ENCODE results near the gene PGM5.

DNA sequence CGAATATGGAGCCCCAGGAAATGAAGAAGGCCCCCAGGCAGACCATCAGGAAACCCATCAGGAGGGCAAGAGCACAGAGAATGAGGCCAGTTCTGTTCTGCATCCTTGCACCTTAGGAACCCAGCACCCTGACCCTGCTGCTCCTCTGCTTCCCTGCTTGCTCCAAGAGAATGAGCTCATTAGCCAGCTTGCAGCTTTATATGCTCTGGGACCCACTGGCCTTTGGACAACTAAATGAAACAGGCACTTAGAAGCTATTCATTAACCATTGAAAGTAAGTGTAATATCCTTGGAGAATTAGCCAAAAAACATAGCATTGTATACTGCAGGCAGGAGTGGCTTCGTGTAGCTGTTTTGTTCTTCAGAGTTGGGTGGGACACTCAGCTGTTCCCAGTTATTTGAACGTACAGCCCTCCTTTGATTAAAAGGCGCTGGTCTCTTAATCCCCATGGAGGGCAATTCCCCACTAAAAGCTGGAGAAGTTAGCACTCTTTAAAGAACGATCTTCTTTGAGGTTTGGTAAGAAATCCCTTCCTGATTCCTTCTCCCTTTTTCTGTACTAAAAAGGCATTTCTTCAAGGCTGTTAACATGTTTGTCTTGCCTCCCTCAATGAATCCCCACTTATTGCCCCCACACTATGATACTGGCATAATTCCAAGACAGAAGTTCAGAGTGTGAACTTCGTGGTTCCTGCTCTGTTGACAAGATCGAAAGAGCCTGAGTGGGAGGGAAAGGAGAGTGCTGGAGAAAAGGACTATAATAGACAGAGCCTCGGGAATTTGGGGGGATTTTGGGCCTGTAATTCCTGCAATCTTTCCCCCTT is 184.5 kb downstream of the PGM5 start, which contains the start of gene TMEM252:
- no peak for TF ChIP-seq EGR1 (IDR thresholded peaks at IDR 0.05; ENCODE audit: low read depth)
- TF ChIP-seq POLR2AphosphoS5 (IDR thresholded peaks at IDR 0.05; ENCODE audit: low read depth, low read length) = no peak
- no peak for TF ChIP-seq CTCF (IDR thresholded peaks at IDR 0.05 in 2 of 3, conservative IDR thresholded peaks at IDR 0.05 in 1 of 3; ENCODE audit: borderline replicate concordance in 1 of 3, insufficient read depth in 1 of 3, low read depth in 2 of 3, low read length in 2 of 3)
- no peak for TF ChIP-seq RAD21 (IDR thresholded peaks at IDR 0.05; ENCODE audit: low read depth)
- TF ChIP-seq, protein P1, sequence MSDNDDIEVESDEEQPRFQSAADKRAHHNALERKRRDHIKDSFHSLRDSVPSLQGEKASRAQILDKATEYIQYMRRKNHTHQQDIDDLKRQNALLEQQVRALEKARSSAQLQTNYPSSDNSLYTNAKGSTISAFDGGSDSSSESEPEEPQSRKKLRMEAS (IDR thresholded peaks at IDR 0.05) = no peak
- TF ChIP-seq FOSL1 (IDR thresholded peaks at IDR 0.05; ENCODE audit: low read depth) = no peak
